ENCODE measurements around the gene HDAC3. TPM values are rescaled to one million over a fixed set of nuclear protein-coding genes. Genes with fewer than 3 reads are reported as not detected.

The HDAC3 gene
- total RNA-seq, 1 experiment from 2014 or later, result 91.9 TPM

DNA sequence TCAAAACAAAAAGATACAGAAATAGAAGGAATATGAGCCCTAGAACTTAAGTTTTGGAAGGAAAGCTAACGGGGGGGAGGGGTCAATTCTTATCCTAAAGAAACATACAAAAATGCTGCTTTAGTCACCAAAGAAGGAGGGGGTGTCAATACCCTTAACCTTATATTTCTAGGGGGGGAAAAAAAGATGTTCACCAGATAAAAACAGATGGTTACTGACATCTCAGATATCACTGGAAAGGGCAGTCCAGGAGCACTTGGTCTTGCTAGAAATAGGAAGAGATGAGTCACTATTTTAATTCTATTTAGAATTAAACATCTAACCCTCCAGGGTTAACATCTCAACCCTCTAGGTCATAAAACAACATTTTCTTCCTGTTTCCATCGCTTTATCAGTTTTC lies 19.5 kb downstream of the HDAC3 start:
- H2AFZ ChIP-seq (ENCODE audit: low read depth, low read length, poor library complexity, severe bottlenecking), result no peak overlapping the region
- peak overlapping the region; percentile 96; the same call in 1 of the 2 replicates for H3K9ac ChIP-seq (ENCODE audit: low read length)
- peaks cover 2 to 17% of the 10 kb centered on the region in 2 experiments; a peak in 1 of 4 replicates for H3K36me3 ChIP-seq (ENCODE audit: control insufficient read depth in 1 of 2, insufficient read depth in 2 of 2, low read length in 2 of 2)
- peaks cover 63% of the 10 kb centered on the region for H3K79me2 ChIP-seq (ENCODE audit: insufficient read depth, low read length)
- H3K4me3 ChIP-seq (replicated peaks in 1 of 2; ENCODE audit: low read depth in 1 of 2, low read length in 2 of 2), result peak overlapping the region; percentile 68 to 85
- DNase-seq (ENCODE audit: low read depth, low spot score), result no peak
- intact Hi-C loops (cut with micrococcal nuclease), result loop anchor here (5.0 kb wide), 1 partner anchor 1440 kb away; the partner anchor contains the start of gene CYSTM1
- ChIA-PET POLR2A (no interaction called here), CTCF (interaction anchor here (1.0 kb wide), 1 partner anchor 25 kb away, joined by 5 read pairs; no protein-coding TSS in a partner anchor), RAD21 (ENCODE audit: low non-redundant PET in 1 of 2, low total read pairs in 2 of 2, uncharacterized antibody in 2 of 2, unreplicated experiment in 2 of 2) (no interaction called here)
- H3K9me3 ChIP-seq (ENCODE audit: control insufficient read depth in 1 of 2, insufficient read depth in 1 of 2, low read depth in 1 of 2, low read length in 2 of 2), result no peaks in the 10 kb centered on the region
- H3K9me2 ChIP-seq (ENCODE audit: insufficient read depth), result no peaks in the 10 kb centered on the region
- H3K4me2 ChIP-seq (ENCODE audit: low read length), result peak overlapping the region; percentile 79
- H3K4me1 ChIP-seq (ENCODE audit: control insufficient read depth in 1 of 2, insufficient read depth in 2 of 2, low read length in 2 of 2), result peaks cover 6 to 25% of the 10 kb centered on the region in 2 experiments
- no TSS peak for BruUV-seq (replicated peaks)
- no peak overlapping the region; the same call in 1 of the 2 replicates for H3K27ac ChIP-seq (ENCODE audit: low read depth, low read length)
- ATAC-seq, result no peak
- H3K27me3 ChIP-seq (ENCODE audit: insufficient read depth, low read length), result no peaks in the 10 kb centered on the region
- TF ChIP-seq TCF7L2 (IDR thresholded peaks at IDR 0.05; ENCODE audit: borderline replicate concordance, extremely low read depth, insufficient read depth, insufficient read length), result no peak
- TF ChIP-seq POLR2A (IDR thresholded peaks at IDR 0.05; ENCODE audit: borderline replicate concordance, extremely low read depth, insufficient read depth, insufficient read length), result no peak
- TF ChIP-seq CBX3 (IDR thresholded peaks at IDR 0.05; ENCODE audit: low read depth), result no peak
- TF ChIP-seq YY1 (IDR thresholded peaks at IDR 0.05; ENCODE audit: extremely low read depth, insufficient replicate concordance, low read depth, low read length), result no peak
- TF ChIP-seq, protein P1, sequence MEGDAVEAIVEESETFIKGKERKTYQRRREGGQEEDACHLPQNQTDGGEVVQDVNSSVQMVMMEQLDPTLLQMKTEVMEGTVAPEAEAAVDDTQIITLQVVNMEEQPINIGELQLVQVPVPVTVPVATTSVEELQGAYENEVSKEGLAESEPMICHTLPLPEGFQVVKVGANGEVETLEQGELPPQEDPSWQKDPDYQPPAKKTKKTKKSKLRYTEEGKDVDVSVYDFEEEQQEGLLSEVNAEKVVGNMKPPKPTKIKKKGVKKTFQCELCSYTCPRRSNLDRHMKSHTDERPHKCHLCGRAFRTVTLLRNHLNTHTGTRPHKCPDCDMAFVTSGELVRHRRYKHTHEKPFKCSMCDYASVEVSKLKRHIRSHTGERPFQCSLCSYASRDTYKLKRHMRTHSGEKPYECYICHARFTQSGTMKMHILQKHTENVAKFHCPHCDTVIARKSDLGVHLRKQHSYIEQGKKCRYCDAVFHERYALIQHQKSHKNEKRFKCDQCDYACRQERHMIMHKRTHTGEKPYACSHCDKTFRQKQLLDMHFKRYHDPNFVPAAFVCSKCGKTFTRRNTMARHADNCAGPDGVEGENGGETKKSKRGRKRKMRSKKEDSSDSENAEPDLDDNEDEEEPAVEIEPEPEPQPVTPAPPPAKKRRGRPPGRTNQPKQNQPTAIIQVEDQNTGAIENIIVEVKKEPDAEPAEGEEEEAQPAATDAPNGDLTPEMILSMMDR (IDR thresholded peaks at IDR 0.05 in 2 of 3, conservative IDR thresholded peaks at IDR 0.05 in 1 of 3; ENCODE audit: borderline replicate concordance in 1 of 3, insufficient read depth in 1 of 3, low read depth in 2 of 3, low read length in 2 of 3), result no peak
- TF ChIP-seq EGR1 (IDR thresholded peaks at IDR 0.05; ENCODE audit: low read depth), result no peak
- no peak for TF ChIP-seq SRF (IDR thresholded peaks at IDR 0.05; ENCODE audit: low read depth)
- no peak for TF ChIP-seq CEBPB (IDR thresholded peaks at IDR 0.05; ENCODE audit: low read depth)
- no peak for TF ChIP-seq FOSL1 (IDR thresholded peaks at IDR 0.05; ENCODE audit: low read depth)
- TF ChIP-seq, protein P2, sequence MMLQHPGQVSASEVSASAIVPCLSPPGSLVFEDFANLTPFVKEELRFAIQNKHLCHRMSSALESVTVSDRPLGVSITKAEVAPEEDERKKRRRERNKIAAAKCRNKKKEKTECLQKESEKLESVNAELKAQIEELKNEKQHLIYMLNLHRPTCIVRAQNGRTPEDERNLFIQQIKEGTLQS (IDR thresholded peaks at IDR 0.05), result no peak
- TF ChIP-seq, protein P3, sequence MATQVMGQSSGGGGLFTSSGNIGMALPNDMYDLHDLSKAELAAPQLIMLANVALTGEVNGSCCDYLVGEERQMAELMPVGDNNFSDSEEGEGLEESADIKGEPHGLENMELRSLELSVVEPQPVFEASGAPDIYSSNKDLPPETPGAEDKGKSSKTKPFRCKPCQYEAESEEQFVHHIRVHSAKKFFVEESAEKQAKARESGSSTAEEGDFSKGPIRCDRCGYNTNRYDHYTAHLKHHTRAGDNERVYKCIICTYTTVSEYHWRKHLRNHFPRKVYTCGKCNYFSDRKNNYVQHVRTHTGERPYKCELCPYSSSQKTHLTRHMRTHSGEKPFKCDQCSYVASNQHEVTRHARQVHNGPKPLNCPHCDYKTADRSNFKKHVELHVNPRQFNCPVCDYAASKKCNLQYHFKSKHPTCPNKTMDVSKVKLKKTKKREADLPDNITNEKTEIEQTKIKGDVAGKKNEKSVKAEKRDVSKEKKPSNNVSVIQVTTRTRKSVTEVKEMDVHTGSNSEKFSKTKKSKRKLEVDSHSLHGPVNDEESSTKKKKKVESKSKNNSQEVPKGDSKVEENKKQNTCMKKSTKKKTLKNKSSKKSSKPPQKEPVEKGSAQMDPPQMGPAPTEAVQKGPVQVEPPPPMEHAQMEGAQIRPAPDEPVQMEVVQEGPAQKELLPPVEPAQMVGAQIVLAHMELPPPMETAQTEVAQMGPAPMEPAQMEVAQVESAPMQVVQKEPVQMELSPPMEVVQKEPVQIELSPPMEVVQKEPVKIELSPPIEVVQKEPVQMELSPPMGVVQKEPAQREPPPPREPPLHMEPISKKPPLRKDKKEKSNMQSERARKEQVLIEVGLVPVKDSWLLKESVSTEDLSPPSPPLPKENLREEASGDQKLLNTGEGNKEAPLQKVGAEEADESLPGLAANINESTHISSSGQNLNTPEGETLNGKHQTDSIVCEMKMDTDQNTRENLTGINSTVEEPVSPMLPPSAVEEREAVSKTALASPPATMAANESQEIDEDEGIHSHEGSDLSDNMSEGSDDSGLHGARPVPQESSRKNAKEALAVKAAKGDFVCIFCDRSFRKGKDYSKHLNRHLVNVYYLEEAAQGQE (IDR thresholded peaks at IDR 0.05; ENCODE audit: low read depth), result no peak
- TF ChIP-seq, protein P4, sequence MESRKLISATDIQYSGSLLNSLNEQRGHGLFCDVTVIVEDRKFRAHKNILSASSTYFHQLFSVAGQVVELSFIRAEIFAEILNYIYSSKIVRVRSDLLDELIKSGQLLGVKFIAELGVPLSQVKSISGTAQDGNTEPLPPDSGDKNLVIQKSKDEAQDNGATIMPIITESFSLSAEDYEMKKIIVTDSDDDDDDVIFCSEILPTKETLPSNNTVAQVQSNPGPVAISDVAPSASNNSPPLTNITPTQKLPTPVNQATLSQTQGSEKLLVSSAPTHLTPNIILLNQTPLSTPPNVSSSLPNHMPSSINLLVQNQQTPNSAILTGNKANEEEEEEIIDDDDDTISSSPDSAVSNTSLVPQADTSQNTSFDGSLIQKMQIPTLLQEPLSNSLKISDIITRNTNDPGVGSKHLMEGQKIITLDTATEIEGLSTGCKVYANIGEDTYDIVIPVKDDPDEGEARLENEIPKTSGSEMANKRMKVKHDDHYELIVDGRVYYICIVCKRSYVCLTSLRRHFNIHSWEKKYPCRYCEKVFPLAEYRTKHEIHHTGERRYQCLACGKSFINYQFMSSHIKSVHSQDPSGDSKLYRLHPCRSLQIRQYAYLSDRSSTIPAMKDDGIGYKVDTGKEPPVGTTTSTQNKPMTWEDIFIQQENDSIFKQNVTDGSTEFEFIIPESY (IDR thresholded peaks at IDR 0.05; ENCODE audit: extremely low read depth, insufficient replicate concordance, low read length), result no peak
- TF ChIP-seq EZH2 (IDR thresholded peaks at IDR 0.05), result no peak
- no peak for TF ChIP-seq JUND (IDR thresholded peaks at IDR 0.05)
- TF ChIP-seq SIN3A (IDR thresholded peaks at IDR 0.05; ENCODE audit: low read depth), result no peak
- peaks cover 20% of the 10 kb centered on the region; the same call in 1 of the 2 replicates for H4K20me1 ChIP-seq (ENCODE audit: insufficient read depth)
